ENCODE results near the gene LZTR1. TPM values are rescaled to one million over a fixed set of nuclear protein-coding genes. Genes with fewer than 3 reads are reported as not detected.
A peak's percentile ranks its signal among the peaks of the same experiment; 100 is the strongest.

The LZTR1 gene
- polyA plus RNA-seq, 2 of the 4 experiments (the other 2 are of a cell fraction) = 14.1 to 23.5 TPM

- H3K27ac ChIP-seq = no peak overlapping the region
- TF ChIP-seq HOXB5 (CRISPR knock-in tag; IDR thresholded peaks at IDR 0.05) = no peak
- no peak for TF ChIP-seq TP53 (CRISPR knock-in tag; IDR thresholded peaks at IDR 0.05)
- TF ChIP-seq RARB (CRISPR knock-in tag; IDR thresholded peaks at IDR 0.05) = no peak
- TF ChIP-seq SREBF2 (IDR thresholded peaks at IDR 0.05) = no peak
- no peak for TF ChIP-seq PHF8 (IDR thresholded peaks at IDR 0.05; ENCODE audit: borderline replicate concordance, low read depth)
- TF ChIP-seq NFE2L2 (conservative IDR thresholded peaks at IDR 0.05; ENCODE audit: low read length) = no peak
- no peak for TF ChIP-seq ZNF302 (CRISPR knock-in tag; IDR thresholded peaks at IDR 0.05)
- TF ChIP-seq EHMT2 (IDR thresholded peaks at IDR 0.05; ENCODE audit: low read depth) = no peak
- no peak for TF ChIP-seq CHD2 (IDR thresholded peaks at IDR 0.05; ENCODE audit: low read length, partially characterized antibody)
- 85% methylated on average over 10 of the region's 14 CpGs for WGBS (ENCODE audit: missing lambda C conversion rate)
- H3K9me3 ChIP-seq = no peaks in the 10 kb centered on the region
- ATAC-seq = no peak
- peaks cover 6% of the 10 kb centered on the region; the same call in 2 of the 3 replicates for H3K4me1 ChIP-seq
- no peak overlapping the region for H3K4me2 ChIP-seq
- FAIRE-seq = no peak
- ChIA-PET CTCF (interaction anchor here (1.3 to 1.4 kb wide), 2 partner anchors 98 to 102 kb away, joined by 3 read pairs; no protein-coding TSS in a partner anchor), POLR2A (no interaction called here)
- H3K4me3 ChIP-seq = no peak overlapping the region
- DNase-seq (ENCODE audit: low read depth in 1 of 2, low spot score in 1 of 2) = no peak
These were observed 5.3 kb downstream of the LZTR1 start for GRCh38 chr22:20987375-20987774.

GRCh38 chr22:20988573-20989322 lies 6.7 kb downstream of the LZTR1 start:
- no peaks in the 10 kb centered on the region for H3K4me1 ChIP-seq
- 77% methylated on average over 9 of the region's 16 CpGs for WGBS (ENCODE audit: missing lambda C conversion rate)
- no peak overlapping the region for H3K4me2 ChIP-seq
- POLR2A ChIA-PET = no interaction called here
- no peaks in the 10 kb centered on the region for H3K9me3 ChIP-seq
- FAIRE-seq (no peak), ATAC-seq (peak in 1 of 2 experiments; percentile 31; a peak in 1 of 6 replicates), DNase-seq (ENCODE audit: low read depth in 1 of 2, low spot score in 1 of 2) (no peak)
- H3K4me3 ChIP-seq = no peak overlapping the region
- TF ChIP-seq ESRRA (IDR thresholded peaks at IDR 0.05; ENCODE audit: borderline replicate concordance, low read length) (no peak), GATA3 (IDR thresholded peaks at IDR 0.05; ENCODE audit: borderline replicate concordance) (no peak), RNF2 (IDR thresholded peaks at IDR 0.05; ENCODE audit: borderline replicate concordance, low read depth) (no peak), CHD4 (IDR thresholded peaks at IDR 0.05; ENCODE audit: borderline replicate concordance) (no peak), EHMT2 (IDR thresholded peaks at IDR 0.05; ENCODE audit: low read depth) (no peak), SREBF2 (IDR thresholded peaks at IDR 0.05) (no peak), BHLHE40 (IDR thresholded peaks at IDR 0.05; ENCODE audit: low read depth, low read length) (no peak), RAD21 (conservative IDR thresholded peaks at IDR 0.05 in 1 of 2, IDR thresholded peaks at IDR 0.05 in 1 of 2) (no peak), CBX2 (IDR thresholded peaks at IDR 0.05; ENCODE audit: borderline replicate concordance, low read depth) (no peak), TP53 (CRISPR knock-in tag; IDR thresholded peaks at IDR 0.05) (no peak), POLR2A (IDR thresholded peaks at IDR 0.05; ENCODE audit: low read length) (no peak), HOXB13 (CRISPR knock-in tag; IDR thresholded peaks at IDR 0.05; ENCODE audit: low read depth) (no peak), HOXA7 (CRISPR knock-in tag; IDR thresholded peaks at IDR 0.05) (no peak), PHF8 (IDR thresholded peaks at IDR 0.05; ENCODE audit: borderline replicate concordance, low read depth) (no peak), KDM5A (IDR thresholded peaks at IDR 0.05) (no peak), JUNB (IDR thresholded peaks at IDR 0.05) (no peak)
- TF ChIP-seq, protein P1, sequence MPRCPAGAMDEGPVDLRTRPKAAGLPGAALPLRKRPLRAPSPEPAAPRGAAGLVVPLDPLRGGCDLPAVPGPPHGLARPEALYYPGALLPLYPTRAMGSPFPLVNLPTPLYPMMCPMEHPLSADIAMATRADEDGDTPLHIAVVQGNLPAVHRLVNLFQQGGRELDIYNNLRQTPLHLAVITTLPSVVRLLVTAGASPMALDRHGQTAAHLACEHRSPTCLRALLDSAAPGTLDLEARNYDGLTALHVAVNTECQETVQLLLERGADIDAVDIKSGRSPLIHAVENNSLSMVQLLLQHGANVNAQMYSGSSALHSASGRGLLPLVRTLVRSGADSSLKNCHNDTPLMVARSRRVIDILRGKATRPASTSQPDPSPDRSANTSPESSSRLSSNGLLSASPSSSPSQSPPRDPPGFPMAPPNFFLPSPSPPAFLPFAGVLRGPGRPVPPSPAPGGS (IDR thresholded peaks at IDR 0.05) = no peak
- TF ChIP-seq, protein P2, sequence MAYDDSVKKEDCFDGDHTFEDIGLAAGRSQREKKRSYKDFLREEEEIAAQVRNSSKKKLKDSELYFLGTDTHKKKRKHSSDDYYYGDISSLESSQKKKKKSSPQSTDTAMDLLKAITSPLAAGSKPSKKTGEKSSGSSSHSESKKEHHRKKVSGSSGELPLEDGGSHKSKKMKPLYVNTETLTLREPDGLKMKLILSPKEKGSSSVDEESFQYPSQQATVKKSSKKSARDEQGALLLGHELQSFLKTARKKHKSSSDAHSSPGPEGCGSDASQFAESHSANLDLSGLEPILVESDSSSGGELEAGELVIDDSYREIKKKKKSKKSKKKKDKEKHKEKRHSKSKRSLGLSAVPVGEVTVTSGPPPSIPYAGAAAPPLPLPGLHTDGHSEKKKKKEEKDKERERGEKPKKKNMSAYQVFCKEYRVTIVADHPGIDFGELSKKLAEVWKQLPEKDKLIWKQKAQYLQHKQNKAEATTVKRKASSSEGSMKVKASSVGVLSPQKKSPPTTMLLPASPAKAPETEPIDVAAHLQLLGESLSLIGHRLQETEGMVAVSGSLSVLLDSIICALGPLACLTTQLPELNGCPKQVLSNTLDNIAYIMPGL (CRISPR knock-in tag; IDR thresholded peaks at IDR 0.05; ENCODE audit: borderline replicate concordance) = no peak
- H3K27ac ChIP-seq = no peak overlapping the region
- CTCF ChIA-PET = interaction anchor here (1.2 to 1.4 kb wide), 3 partner anchors 99 to 114 kb away, joined by 3 to 6 read pairs (median 3); no protein-coding TSS in a partner anchor

Measured in A549 (cell line).